Endothelial cell of umbilical vein (primary cell): ENCODE data around the gene PNPLA6. TPM values are rescaled to one million over a fixed set of nuclear protein-coding genes. Genes with fewer than 3 reads are reported as not detected.

Source experiments
- BruUV-seq: library from RNA; stranded (reverse); fragments of 400-500 nt; replicated peaks from 2 replicates; lab custom pipeline; 2021; lab: Mats Ljungman, UMichigan
- CTCF ChIA-PET: fragments of 300-600, 350-600 bp; sonication (Branson Sonifier 250); formaldehyde crosslinking; loops from one replicate; lab custom pipeline; 2021; ENCODE audit warnings: antibody characterized with exemption, inconsistent platforms; lab: Charles Lee
- POLR2A ChIA-PET: fragments of 300-600, 350-600 bp; sonication (Branson Sonifier 250); formaldehyde crosslinking; loops from one replicate; lab custom pipeline; 2021; ENCODE audit warnings: antibody characterized with exemption, inconsistent platforms; lab: Charles Lee
- DNase-seq: peaks from one replicate; pipeline ENCODE4 v3.0.0-alpha.2; 2011; ENCODE audit warnings: low read depth, low spot score
- FAIRE-seq: peaks from 2 replicates; lab custom pipeline; 2011; peaks lifted over from hg19 to GRCh38; lab: Jason Lieb, UNC
- H2AFZ ChIP-seq: 2 replicates; pipeline ENCODE4 v1.6.0; 2012; ENCODE audit warnings: low read depth, low read length, control low read depth, inconsistent platforms
- H3K27ac ChIP-seq: 2 replicates; pipeline ENCODE4 v1.5.1; 2011; ENCODE audit warnings: low read depth, mild to moderate bottlenecking, control low read depth, low read length, moderate library complexity; ENCODE audit not compliant: insufficient read depth
- H3K27me3 ChIP-seq, 2 experiments: 2 replicates each; pipeline versions ENCODE4 v1.6.0 to v1.6.1; 2011; ENCODE audit warnings: low read length in 2 of 2, mixed read lengths in 1 of 2; ENCODE audit not compliant: control insufficient read depth in 2 of 2, insufficient read depth in 2 of 2
- H3K36me3 ChIP-seq, 2 experiments: 2 replicates in 1 of 2; 3 replicates in 1 of 2; pipeline ENCODE4 v1.5.1; 2011; ENCODE audit warnings: low read length in 2 of 2, mild to moderate bottlenecking in 1 of 2, moderate library complexity in 1 of 2; ENCODE audit not compliant: control insufficient read depth in 2 of 2, insufficient read depth in 2 of 2; ENCODE audit errors: extremely low read depth in 1 of 2
- H3K4me1 ChIP-seq: 3 replicates; pipeline ENCODE4 v1.5.1; 2011; ENCODE audit warnings: mild to moderate bottlenecking, low read length; ENCODE audit not compliant: control insufficient read depth, insufficient read depth; ENCODE audit errors: extremely low read depth
- H3K4me2 ChIP-seq: 2 replicates; pipeline ENCODE4 v1.6.1; 2011; ENCODE audit warnings: low read length, control low read depth, mixed read lengths; ENCODE audit not compliant: insufficient read depth
- H3K4me3 ChIP-seq, 3 experiments: fragments of 200-600 bp in 1 of 3; sonication (generic), shearing (Covaris generic) in 1 of 3; replicated peaks in 1 of 3; 2 replicates each; pipeline ENCODE4 v1.5.1; 2011 to 2016; ENCODE audit warnings: control low read depth in 3 of 3, low read length in 3 of 3, mild to moderate bottlenecking in 2 of 3, inconsistent platforms in 1 of 3, low read depth in 1 of 3, moderate library complexity in 1 of 3; ENCODE audit not compliant: insufficient read depth in 1 of 3
- H3K79me2 ChIP-seq: 2 replicates; pipeline ENCODE4 v1.6.0; 2012; ENCODE audit warnings: low read length, inconsistent platforms; ENCODE audit not compliant: control insufficient read depth, insufficient read depth
- H3K9ac ChIP-seq: replicated peaks from 2 replicates; pipeline ENCODE3; 2011; ENCODE audit warnings: low read length, control low read depth; ENCODE audit not compliant: insufficient read depth; ENCODE audit errors: extremely low read depth
- H3K9me1 ChIP-seq: replicated peaks from 3 replicates; pipeline ENCODE4 v1.6.0; 2011; ENCODE audit warnings: mild to moderate bottlenecking, low read length; ENCODE audit not compliant: control insufficient read depth, insufficient read depth; ENCODE audit errors: extremely low read depth
- H3K9me3 ChIP-seq: replicated peaks from 2 replicates; pipeline ENCODE4 v1.5.1; 2012; ENCODE audit warnings: low read length, inconsistent platforms; ENCODE audit not compliant: control insufficient read depth, insufficient read depth
- H4K20me1 ChIP-seq: replicated peaks from 2 replicates; pipeline ENCODE3; 2011; ENCODE audit warnings: mild to moderate bottlenecking, low read length; ENCODE audit not compliant: control insufficient read depth, insufficient read depth; ENCODE audit errors: extremely low read depth
- CTCF ChIP-seq, 2 donors: IDR thresholded peaks; 1 replicate in 1 of 2; 2 replicates in 1 of 2; pipeline ENCODE4 v1.5.1; 2011; ENCODE audit warnings: low read length in 2 of 2, mild to moderate bottlenecking in 2 of 2, moderate library complexity in 2 of 2, control low read depth in 1 of 2, inconsistent platforms in 1 of 2, low read depth in 1 of 2; ENCODE audit not compliant: insufficient read depth in 1 of 2; ENCODE audit errors: extremely low read depth in 1 of 2
- EZH2 ChIP-seq: IDR thresholded peaks from 2 replicates; pipeline ENCODE4 v1.6.1; 2012; ENCODE audit warnings: borderline replicate concordance, low read depth, mild to moderate bottlenecking, moderate library complexity, low read length, inconsistent platforms; ENCODE audit not compliant: severe bottlenecking
- FOS ChIP-seq: IDR thresholded peaks from 2 replicates; pipeline ENCODE4 v1.6.1; 2011; ENCODE audit warnings: mild to moderate bottlenecking, low read length, moderate library complexity, borderline replicate concordance; ENCODE audit not compliant: insufficient read depth
- GATA2 ChIP-seq: IDR thresholded peaks from 2 replicates; pipeline ENCODE4 v1.7.0; 2011; ENCODE audit warnings: low read depth, mild to moderate bottlenecking, moderate library complexity, mixed read lengths, low read length; ENCODE audit not compliant: insufficient read length, insufficient read depth
- JUN ChIP-seq: IDR thresholded peaks from 2 replicates; pipeline ENCODE4 v1.6.1; 2011; ENCODE audit warnings: borderline replicate concordance, low read depth; ENCODE audit not compliant: insufficient read length, insufficient read depth
- MAX ChIP-seq: IDR thresholded peaks from 2 replicates; pipeline ENCODE4 v1.6.1; 2011; ENCODE audit not compliant: insufficient read depth, insufficient read length
- MYC ChIP-seq: IDR thresholded peaks from one replicate; pipeline ENCODE4 v1.6.1; 2011; ENCODE audit warnings: mild to moderate bottlenecking, low read depth, low read length
- POLR2A ChIP-seq: IDR thresholded peaks from 2 replicates; pipeline ENCODE4 v1.6.1; 2012; ENCODE audit warnings: low read depth, mild to moderate bottlenecking, control low read depth, low read length
- POLR2AphosphoS5 ChIP-seq: IDR thresholded peaks from 2 replicates; pipeline ENCODE4 v1.6.1; 2012; ENCODE audit warnings: low read depth, mild to moderate bottlenecking, control low read depth, low read length, moderate library complexity; ENCODE audit not compliant: insufficient read depth
- dilution Hi-C: fragments of 300-500 bp; cut with MboI; formaldehyde crosslinking; loops from one replicate; pipeline ENCODE4 v1.15.0; 2019; ENCODE audit warnings: low sequenced_read_pairs; ENCODE audit not compliant: extremely low pct_ligation_motif_present
- intact Hi-C: fragments of 100-400 bp; cut with micrococcal nuclease; formaldehyde crosslinking; loops from one replicate; pipeline ENCODE4 v1.10.0; 2022
- polyA plus RNA-seq, 4 experiments: library from polyadenylated mRNA; depleted of rRNA in 3 of 4; stranded (reverse) in 3 of 4; unstranded in 1 of 4; fragments of >200 nt; gene quantifications; 2 replicates each; pipeline versions ENCODE4 v1.2.1 to v1.2.3, GENCODE V29; 2011 to 2012; ENCODE audit warnings: missing spikeins in 1 of 4
- total RNA-seq: library from RNA; stranded (reverse); gene quantifications from 2 replicates; pipeline ENCODE4 v1.2.3, GENCODE V29; 2021

Gene PNPLA6
- total and polyA plus RNA-seq, 2 donors (not counting 3 experiments of a cell fraction or from before 2014, with no cell fraction given): 106 to 164 TPM

GRCh38 chr19:7542556-7543348, 7.2 kb downstream of the PNPLA6 start:
- DNase-seq: no peak
- Histone ChIP-seq H3K9ac (no peak overlapping the region), H3K27ac (no peak overlapping the region), H3K9me1 (no peaks in the 10 kb centered on the region), H3K79me2 (no peaks in the 10 kb centered on the region), H3K9me3 (no peaks in the 10 kb centered on the region), H3K4me2 (no peak overlapping the region), H3K4me1 (no peaks in the 10 kb centered on the region), H3K4me3 (no peak overlapping the region), H2AFZ (no peak overlapping the region), H3K36me3 (peaks cover 9 to 28% of the 10 kb centered on the region in 2 experiments), H4K20me1 (no peaks in the 10 kb centered on the region), H3K27me3 (no peaks in the 10 kb centered on the region)
- dilution Hi-C loops (no loop called here), intact Hi-C loops (no loop called here)
- TF ChIP-seq FOS (no peak), POLR2AphosphoS5 (no peak), MAX (no peak), JUN (no peak), CTCF (IDR thresholded peaks at IDR 0.05; ENCODE audit: extremely low read depth in 1 of 2, insufficient read depth in 1 of 2, low read depth in 1 of 2, low read length in 2 of 2) (no peak), POLR2A (no peak), GATA2 (no peak), MYC (no peak), EZH2 (no peak)
- POLR2A ChIA-PET: no interaction called here
- BruUV-seq: no TSS peak
- CTCF ChIA-PET: interaction anchor here (1.3 kb wide), 1 partner anchor 25 kb away, joined by 3 read pairs; no protein-coding TSS in a partner anchor
- FAIRE-seq: no peak
